Measurements from ENCODE around the gene FBXO38.

FBXO38 gene

GRCh38 chr5:148474025-148474511 lies 90.3 kb downstream of the FBXO38 start:
- DNase-seq (ENCODE audit: low read depth) = no peak

GRCh38 chr5:148476302-148476701 lies 92.5 kb downstream of the FBXO38 start:
- DNase-seq (ENCODE audit: low read depth) = no peak

- DNase-seq (ENCODE audit: low read depth) = no peak
These were observed 93.7 kb downstream of the FBXO38 start for GRCh38 chr5:148477429-148477828.

- no peak for DNase-seq (ENCODE audit: low read depth)
These were observed 98.4 kb downstream of the FBXO38 start for GRCh38 chr5:148482196-148482595.

- DNase-seq (ENCODE audit: low read depth) = peak; percentile 25
These were observed 99.1 kb downstream of the FBXO38 start for GRCh38 chr5:148482697-148483462.

GRCh38 chr5:148483750-148484149 lies 100.0 kb downstream of the FBXO38 start:
- no peak for DNase-seq (ENCODE audit: low read depth)

GRCh38 chr5:148484651-148485050 lies 100.9 kb downstream of the FBXO38 start:
- DNase-seq (ENCODE audit: low read depth) = no peak

GRCh38 chr5:148486456-148486855 lies 102.7 kb downstream of the FBXO38 start:
- DNase-seq (ENCODE audit: low read depth) = no peak

GRCh38 chr5:148488757-148489156 lies 105.0 kb downstream of the FBXO38 start:
- no peak for DNase-seq (ENCODE audit: low read depth)

- DNase-seq (ENCODE audit: low read depth) = no peak
These were observed 107.4 kb downstream of the FBXO38 start for GRCh38 chr5:148491015-148491792.

GRCh38 chr5:148491793-148492184 lies 108.0 kb downstream of the FBXO38 start:
- DNase-seq (ENCODE audit: low read depth) = no peak

GRCh38 chr5:148492351-148492750 lies 108.6 kb downstream of the FBXO38 start:
- DNase-seq (ENCODE audit: low read depth) = no peak

All from stromal cell of bone marrow (primary cell).